Choroid plexus epithelial cell (primary cell): ENCODE data around the gene RPA3.

ENCODE experiments used
- DNase-seq: peaks from one replicate; pipeline ENCODE4 v3.0.0-alpha.2; 2010; ENCODE audit warnings: low read depth
- H3K4me3 ChIP-seq: 2 replicates; pipeline ENCODE4 v1.5.1; 2011; ENCODE audit warnings: low read depth, mild to moderate bottlenecking, control low read depth, low read length, moderate library complexity
- CTCF ChIP-seq: conservative IDR thresholded peaks from 2 replicates; pipeline ENCODE4 v1.5.1; 2011; ENCODE audit warnings: low read depth, mild to moderate bottlenecking, control low read depth, inconsistent platforms, low read length, moderate library complexity

Gene RPA3

GRCh38 chr7:7742223-7742622 lies 23.8 kb upstream of the RPA3 start:
- H3K4me3 ChIP-seq: no peak overlapping the region
- DNase-seq: no peak
- no peak for TF ChIP-seq CTCF

GRCh38 chr7:7740037-7740355 lies 21.6 kb upstream of the RPA3 start:
- H3K4me3 ChIP-seq: no peak overlapping the region

GRCh38 chr7:7739204-7740036 lies 21.0 kb upstream of the RPA3 start:
- peak; percentile 12 for DNase-seq
- H3K4me3 ChIP-seq: no peak overlapping the region
- no peak for TF ChIP-seq CTCF

More at GRCh38 chr7:7740037-7740355, 21.6 kb upstream of the RPA3 start:
- TF ChIP-seq CTCF: no peak
- DNase-seq: no peak

- no peak for DNase-seq
- TF ChIP-seq CTCF: no peak
- H3K4me3 ChIP-seq: no peak overlapping the region
These were observed 20.2 kb upstream of the RPA3 start for GRCh38 chr7:7738622-7739021.

- no peak for TF ChIP-seq CTCF
- H3K4me3 ChIP-seq: no peak overlapping the region
- no peak for DNase-seq
These were observed 19.8 kb upstream of the RPA3 start for GRCh38 chr7:7738177-7738576.

- H3K4me3 ChIP-seq: no peak overlapping the region
- TF ChIP-seq CTCF: no peak
- DNase-seq: no peak
These were observed 19.3 kb upstream of the RPA3 start for GRCh38 chr7:7737674-7738073.

- no peak for TF ChIP-seq CTCF
- H3K4me3 ChIP-seq: no peak overlapping the region
- DNase-seq: no peak
These were observed 18.3 kb upstream of the RPA3 start for GRCh38 chr7:7736671-7737070.
